Neutrophil (primary cell): ENCODE results near the gene AQP5.

Experiments
- H3K27ac ChIP-seq: fragments of 200-600 bp; sonication (generic); 2 replicates; pipeline ENCODE4 v1.5.1; 2016; ENCODE audit warnings: mild to moderate bottlenecking, moderate library complexity
- H3K27me3 ChIP-seq: fragments of 200-600 bp; sonication (generic); 2 replicates; pipeline ENCODE4 v1.6.0; 2016; ENCODE audit warnings: mild to moderate bottlenecking
- H3K36me3 ChIP-seq: fragments of 200-600 bp; sonication (generic); 2 replicates; pipeline ENCODE4 v1.5.1; 2017
- H3K4me1 ChIP-seq, 2 experiments: fragments of 200-600 bp in 1 of 2; sonication (generic) in 1 of 2; 1 replicate in 1 of 2; 2 replicates in 1 of 2; pipeline versions ENCODE4 v1.5.1 to v1.6.1; 2013 to 2016; ENCODE audit warnings: low read depth in 1 of 2, low read length in 1 of 2, mild to moderate bottlenecking in 1 of 2, moderate library complexity in 1 of 2; ENCODE audit not compliant: control insufficient read depth in 1 of 2, insufficient read depth in 1 of 2
- H3K4me3 ChIP-seq, 2 experiments: fragments of 200-600 bp in 1 of 2; sonication (generic) in 1 of 2; 1 replicate in 1 of 2; 2 replicates in 1 of 2; pipeline ENCODE4 v1.5.1; 2013 to 2016; ENCODE audit warnings: low read depth in 1 of 2, low read length in 1 of 2, mild to moderate bottlenecking in 1 of 2, moderate library complexity in 1 of 2
- H3K9me3 ChIP-seq: fragments of 200-600 bp; sonication (generic); 2 replicates; pipeline ENCODE4 v1.5.1; 2016
- CTCF ChIP-seq: fragments of 200-600 bp; sonication (generic); IDR thresholded peaks from 2 replicates; pipeline ENCODE4 v1.5.1; 2016; ENCODE audit warnings: antibody characterized with exemption

Gene AQP5

GRCh38 chr12:49961993-49962764 lies 507 bp downstream of the AQP5 start:
- H3K4me3 ChIP-seq, result no peak overlapping the region
- TF ChIP-seq CTCF, result no peak
- no peak overlapping the region for H3K27ac ChIP-seq
- H3K9me3 ChIP-seq, result no peaks in the 10 kb centered on the region
- peaks cover 2 to 3% of the 10 kb centered on the region in 2 experiments for H3K4me1 ChIP-seq
- peaks cover 97% of the 10 kb centered on the region for H3K27me3 ChIP-seq
- no peaks in the 10 kb centered on the region for H3K36me3 ChIP-seq

DNA sequence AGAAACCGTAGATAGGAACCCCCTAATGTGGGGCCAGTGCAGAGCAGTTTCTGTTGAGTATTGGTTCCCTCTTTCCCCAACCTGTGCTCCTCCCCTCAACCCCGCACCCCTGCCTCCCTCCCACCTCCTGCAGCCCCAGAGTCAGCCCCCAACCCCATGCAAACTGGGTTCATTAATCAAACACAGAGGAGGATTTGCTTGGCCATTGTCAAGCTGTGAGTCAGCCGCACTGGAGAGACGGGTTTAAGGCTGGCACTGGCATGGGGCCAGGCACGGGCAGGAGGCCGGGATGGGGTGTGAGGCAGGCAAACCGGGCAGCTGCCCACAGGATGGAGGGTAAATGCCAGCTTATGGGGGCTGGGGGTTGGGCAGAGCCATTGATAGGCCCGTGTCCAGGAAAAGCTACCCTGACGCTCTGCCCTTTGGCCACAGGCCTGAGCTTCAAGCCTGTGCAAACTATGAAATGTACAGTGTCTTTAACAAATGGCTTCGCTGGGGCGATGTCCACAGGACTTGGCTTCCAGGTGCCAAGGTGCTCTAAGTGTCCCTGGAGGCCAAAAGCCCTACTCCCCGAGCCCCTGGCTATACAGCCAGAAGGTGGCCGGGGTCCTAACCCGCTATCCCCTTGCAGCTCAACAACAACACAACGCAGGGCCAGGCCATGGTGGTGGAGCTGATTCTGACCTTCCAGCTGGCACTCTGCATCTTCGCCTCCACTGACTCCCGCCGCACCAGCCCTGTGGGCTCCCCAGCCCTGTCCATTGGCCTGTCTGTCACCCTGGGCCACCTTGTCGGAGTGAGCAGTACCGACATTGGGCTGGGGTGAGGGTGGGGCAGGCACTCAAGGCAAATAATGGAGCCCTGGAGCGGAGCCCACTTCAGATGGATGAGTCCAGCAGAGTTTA lies 1.4 kb downstream of the AQP5 start:
- H3K4me3 ChIP-seq, result no peak overlapping the region
- no peak for TF ChIP-seq CTCF
- H3K36me3 ChIP-seq, result no peaks in the 10 kb centered on the region
- H3K27me3 ChIP-seq, result peaks cover 96% of the 10 kb centered on the region
- no peak overlapping the region for H3K27ac ChIP-seq
- peaks cover 10% of the 10 kb centered on the region in 2 experiments for H3K4me1 ChIP-seq
- H3K9me3 ChIP-seq, result no peaks in the 10 kb centered on the region

DNA sequence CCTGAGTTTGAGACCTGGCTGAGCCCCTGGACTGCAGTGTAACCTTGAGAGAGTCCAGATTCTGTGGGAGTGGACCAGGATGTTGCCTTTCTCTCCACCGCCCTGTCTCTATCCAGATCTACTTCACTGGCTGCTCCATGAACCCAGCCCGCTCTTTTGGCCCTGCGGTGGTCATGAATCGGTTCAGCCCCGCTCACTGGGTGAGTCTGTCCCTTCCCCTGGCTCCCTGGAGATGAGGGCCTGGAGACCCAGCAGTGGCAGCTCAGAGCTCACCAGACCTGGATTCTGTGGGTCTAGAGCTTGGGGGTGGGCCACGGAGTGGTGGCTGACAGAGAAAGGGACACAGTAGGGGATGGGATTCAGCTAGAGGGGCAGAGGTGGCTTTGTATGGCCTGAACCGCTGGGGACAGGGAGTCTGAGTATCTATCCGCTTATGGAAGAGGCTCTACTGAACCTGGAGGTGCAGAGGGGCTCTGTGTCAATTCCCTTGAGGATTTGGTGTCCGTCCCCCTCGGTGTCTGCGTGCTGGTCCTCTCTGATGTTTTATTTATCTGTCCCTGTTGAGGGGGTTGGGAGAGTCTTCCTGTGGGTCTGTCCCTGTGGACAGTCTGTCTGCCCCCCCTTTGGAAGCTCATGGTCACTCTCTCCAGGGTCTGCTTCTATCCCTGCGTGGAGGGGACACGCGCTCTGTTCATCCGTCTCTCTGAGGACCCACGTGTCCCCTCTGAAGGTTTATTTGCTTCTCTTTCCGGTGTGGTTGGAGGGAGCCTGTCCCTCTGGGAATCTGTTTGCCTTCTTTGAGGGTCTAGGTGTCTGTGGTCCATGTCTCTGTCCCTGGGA lies 2.5 kb downstream of the AQP5 start:
- H3K27ac ChIP-seq, result no peak overlapping the region
- H3K4me1 ChIP-seq, result peaks cover 10 to 16% of the 10 kb centered on the region in 2 experiments
- H3K9me3 ChIP-seq, result no peaks in the 10 kb centered on the region
- no peak overlapping the region for H3K4me3 ChIP-seq
- no peak for TF ChIP-seq CTCF
- H3K36me3 ChIP-seq, result no peaks in the 10 kb centered on the region
- H3K27me3 ChIP-seq, result peaks cover 96% of the 10 kb centered on the region

DNA sequence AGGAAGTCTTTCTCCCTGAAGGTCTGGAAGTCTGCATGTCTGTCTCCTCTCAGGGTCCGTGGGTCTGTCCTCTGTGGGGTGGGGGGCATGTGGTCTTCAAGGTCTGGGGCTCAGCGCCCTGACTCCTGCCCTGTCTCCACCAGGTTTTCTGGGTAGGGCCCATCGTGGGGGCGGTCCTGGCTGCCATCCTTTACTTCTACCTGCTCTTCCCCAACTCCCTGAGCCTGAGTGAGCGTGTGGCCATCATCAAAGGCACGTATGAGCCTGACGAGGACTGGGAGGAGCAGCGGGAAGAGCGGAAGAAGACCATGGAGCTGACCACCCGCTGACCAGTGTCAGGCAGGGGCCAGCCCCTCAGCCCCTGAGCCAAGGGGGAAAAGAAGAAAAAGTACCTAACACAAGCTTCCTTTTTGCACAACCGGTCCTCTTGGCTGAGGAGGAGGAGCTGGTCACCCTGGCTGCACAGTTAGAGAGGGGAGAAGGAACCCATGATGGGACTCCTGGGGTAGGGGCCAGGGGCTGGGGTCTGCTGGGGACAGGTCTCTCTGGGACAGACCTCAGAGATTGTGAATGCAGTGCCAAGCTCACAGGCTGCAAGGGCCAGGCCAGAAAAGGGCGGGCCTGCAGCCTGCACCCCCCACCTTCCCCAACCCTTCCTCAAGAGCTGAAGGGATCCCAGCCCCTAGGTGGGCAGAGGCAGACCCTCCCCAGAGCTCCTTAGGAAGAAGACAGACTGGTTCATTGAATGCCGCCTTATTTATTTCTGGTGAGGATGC lies 3.4 kb downstream of the AQP5 start:
- H3K4me1 ChIP-seq, result peaks cover 10 to 22% of the 10 kb centered on the region in 2 experiments

More for the DNA sequence above, 3.4 kb downstream of the AQP5 start:
- Histone ChIP-seq H3K27ac (no peak overlapping the region), H3K4me3 (no peak overlapping the region), H3K36me3 (no peaks in the 10 kb centered on the region), H3K27me3 (peaks cover 95% of the 10 kb centered on the region), H3K9me3 (no peaks in the 10 kb centered on the region)
- no peak for TF ChIP-seq CTCF
